GM21526 (cell line): ENCODE results near the gene NAA60.
"Not testable (repeated sequence)": the region's sequence is repeated elsewhere in the genome, so short reads cannot be mapped to it uniquely, and the experiment has no call there.

ENCODE experiments used
- ATAC-seq: cut with Tn5 transposase; IDR thresholded peaks from one replicate; pipeline ENCODE4 v1.9.1; 2021; ENCODE audit warnings: moderate library complexity; ENCODE audit not compliant: unreplicated experiment, low FRiP score

NAA60 gene

DNA sequence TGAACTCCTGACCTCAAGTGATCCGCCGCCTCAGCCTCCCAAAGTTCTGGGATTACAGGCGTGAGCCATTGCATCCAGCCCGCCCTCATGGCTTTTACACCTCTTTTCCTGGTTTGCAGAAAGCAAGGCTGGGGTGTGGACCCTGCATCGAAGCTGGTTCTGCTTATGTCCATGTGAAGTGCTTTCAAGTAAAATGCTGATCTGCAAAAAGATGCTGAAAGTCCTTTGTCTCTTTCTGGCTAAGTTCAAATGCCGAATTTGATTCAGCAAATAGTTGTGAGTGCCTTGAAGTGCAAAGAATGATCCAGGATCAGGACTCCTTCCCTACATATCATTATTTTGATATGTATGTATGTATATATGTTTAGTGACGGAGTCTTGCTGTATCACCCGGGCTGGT lies 17.1 kb downstream of the NAA60 start:
- ATAC-seq = no peak

GRCh38 chr16:3461151-3461550 lies 17.7 kb downstream of the NAA60 start:
- ATAC-seq = no peak

DNA sequence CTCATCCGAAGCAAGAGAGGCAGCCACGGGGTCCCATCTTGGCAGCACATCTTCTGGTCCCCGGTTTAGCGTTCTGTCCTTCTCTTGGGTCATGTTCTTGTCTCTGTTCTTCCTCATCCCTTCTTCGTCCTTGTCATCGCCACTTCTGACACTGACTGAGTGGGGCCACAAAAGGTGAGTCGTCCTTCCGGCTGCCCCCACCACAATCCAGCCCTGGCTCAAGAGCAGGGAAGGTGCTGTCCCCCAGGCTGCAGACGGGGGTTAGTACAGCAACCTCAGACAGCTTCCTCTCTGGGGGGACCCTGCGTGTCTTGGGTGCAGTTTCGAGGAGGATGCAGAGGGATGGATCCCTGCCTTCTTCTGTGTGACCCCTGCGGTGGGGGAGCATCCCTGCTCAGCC lies 21.8 kb downstream of the NAA60 start:
- ATAC-seq = no peak

DNA sequence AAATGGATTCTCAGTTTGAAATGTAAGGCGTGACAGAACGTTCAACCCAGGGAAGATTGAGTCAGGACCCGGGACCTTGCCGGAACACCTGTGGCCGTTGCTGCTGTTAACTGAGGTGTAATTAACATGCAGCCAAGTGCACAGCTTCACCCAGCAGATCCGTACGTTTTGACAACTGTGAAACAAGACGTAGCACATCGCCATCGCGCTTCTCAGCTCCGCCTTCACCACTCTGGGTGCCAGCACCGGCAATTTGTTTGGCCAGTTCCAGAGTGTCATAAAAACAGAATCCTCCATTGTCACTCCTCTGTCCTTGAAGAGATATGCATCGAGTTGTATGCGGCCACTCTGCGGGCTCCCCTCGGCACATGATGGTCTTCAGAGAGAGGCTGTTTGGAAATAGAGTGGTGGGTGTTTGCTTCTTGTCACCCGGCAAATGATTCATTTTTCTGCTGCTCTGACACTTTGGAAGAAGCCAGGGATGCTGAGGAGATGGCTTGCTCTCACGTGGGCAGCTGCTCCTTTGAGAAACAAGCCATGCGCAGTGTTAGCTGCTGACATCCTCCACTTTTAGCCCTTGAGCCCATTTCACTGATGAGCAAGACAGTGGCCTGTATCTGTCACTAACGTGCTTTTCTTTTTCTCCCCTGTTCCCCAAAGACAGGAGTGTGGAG lies 22.6 kb downstream of the NAA60 start:
- no peak for ATAC-seq

DNA sequence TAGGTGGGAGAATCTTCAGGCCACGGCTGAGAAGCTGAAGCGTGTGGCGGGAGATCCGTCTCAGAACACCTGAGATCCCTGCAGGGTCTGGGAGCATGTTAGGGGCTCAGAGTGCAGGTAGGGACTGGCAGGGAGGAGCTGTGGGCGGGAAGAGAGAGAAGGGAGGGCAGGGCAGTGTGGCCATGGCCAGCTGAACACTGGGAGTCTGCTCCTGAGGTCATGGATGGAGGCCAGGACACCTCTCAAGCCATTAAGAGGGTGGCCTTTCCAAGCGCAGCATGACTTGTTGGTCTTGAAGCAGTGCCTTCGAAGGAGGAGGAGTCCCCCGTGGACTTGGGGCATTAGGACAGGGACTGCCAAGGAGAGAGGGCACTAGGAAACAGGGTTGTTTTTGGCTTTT lies 23.7 kb downstream of the NAA60 start:
- ATAC-seq = no peak

- ATAC-seq = no peak
Observed at GRCh38 chr16:3467921-3468320, 24.4 kb downstream of the NAA60 start.

DNA sequence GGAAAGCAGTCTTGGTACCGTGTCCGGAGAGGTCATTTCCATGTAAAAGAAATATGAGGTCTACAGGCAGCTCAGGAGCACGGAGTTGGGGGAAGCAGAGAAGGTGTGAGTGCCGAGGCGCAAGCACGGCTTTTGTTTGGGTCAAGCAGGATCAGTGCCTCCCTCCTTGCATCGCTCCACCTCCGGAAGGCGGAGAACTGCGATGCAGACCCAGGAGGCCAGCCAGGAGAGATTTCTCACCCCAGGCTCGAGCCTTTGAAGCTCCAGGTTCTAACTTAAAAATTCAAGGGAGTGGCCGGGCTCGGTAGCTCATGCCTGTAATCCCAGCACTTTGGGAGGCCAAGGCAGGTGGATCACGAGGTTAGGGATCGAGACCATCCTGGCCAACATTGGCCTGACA lies 25.0 kb downstream of the NAA60 start:
- no peak for ATAC-seq

GRCh38 chr16:3469736-3470135 lies 26.3 kb downstream of the NAA60 start:
- no peak for ATAC-seq

- ATAC-seq = no peak
Observed at GRCh38 chr16:3470723-3471122, 27.2 kb downstream of the NAA60 start.

- no peak for ATAC-seq
Observed at GRCh38 chr16:3471518-3472176, 28.2 kb downstream of the NAA60 start.

DNA sequence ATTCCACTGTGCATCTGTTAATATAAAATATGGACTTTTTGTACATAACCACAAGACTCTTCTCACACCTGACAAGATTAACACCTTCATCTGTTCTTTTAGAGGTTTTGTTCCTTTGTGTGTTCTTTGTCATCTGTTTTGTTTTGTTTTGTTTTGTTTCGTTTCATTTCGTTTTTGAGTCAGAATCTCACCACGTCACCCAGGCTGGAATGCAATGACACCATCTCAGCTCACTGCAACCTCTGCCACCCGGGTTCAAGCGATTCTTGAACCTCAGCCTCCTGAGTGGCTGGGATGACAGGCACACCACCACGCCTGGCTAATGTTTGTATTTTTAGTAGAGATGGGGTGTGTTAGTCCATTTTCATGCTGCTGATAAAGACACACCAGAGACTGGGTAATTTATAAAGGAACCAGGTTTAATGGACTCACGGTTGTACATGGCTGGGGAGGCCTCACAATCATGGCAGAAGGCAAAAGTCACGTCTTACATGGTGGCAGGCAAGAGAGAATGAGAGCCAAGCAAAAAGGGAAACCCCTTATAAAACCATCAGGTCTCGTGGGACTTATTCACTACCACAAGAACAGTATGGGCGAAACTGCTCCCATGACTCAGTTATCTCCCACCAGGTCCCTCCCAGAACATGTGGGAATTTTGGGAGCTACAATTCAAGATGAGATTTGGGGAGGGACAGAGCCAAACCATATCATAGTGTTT lies 29.6 kb downstream of the NAA60 start:
- no peak for ATAC-seq

GRCh38 chr16:3473596-3473943 lies 30.1 kb downstream of the NAA60 start:
- ATAC-seq = not testable (repeated sequence)

DNA sequence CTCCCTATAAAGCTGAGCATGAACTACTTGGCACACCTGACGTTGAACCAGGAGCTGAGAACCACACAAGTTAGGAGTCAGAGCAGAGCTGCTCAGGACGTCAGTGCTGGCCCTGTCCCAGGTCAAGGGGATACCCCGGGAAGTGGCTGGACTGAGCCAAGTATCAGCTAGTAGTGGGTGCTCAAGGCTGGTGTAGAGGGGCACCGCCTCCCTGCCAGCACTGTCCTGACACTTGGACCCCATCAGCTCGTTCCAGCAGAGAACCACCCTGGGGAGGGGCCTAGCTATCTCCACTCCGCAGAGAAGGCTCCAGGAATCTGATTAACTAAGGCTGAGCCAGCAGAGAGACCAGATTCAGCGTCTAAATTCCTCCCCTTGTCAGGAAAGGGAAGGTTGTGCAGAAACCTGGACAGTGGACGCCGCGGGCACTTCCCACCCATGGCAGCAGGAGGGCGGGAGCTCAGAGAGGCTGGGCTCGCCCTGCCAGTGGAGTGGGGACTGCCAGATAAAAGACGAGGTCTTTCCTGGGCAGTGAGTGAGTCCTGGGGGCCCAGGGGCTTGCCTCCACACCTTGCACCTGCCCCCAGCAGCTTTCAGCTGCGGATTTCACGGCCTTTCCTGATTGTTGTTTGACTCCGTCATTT lies 30.8 kb downstream of the NAA60 start:
- no peak for ATAC-seq

GRCh38 chr16:3474870-3475269 lies 31.4 kb downstream of the NAA60 start:
- ATAC-seq = not testable (repeated sequence)

DNA sequence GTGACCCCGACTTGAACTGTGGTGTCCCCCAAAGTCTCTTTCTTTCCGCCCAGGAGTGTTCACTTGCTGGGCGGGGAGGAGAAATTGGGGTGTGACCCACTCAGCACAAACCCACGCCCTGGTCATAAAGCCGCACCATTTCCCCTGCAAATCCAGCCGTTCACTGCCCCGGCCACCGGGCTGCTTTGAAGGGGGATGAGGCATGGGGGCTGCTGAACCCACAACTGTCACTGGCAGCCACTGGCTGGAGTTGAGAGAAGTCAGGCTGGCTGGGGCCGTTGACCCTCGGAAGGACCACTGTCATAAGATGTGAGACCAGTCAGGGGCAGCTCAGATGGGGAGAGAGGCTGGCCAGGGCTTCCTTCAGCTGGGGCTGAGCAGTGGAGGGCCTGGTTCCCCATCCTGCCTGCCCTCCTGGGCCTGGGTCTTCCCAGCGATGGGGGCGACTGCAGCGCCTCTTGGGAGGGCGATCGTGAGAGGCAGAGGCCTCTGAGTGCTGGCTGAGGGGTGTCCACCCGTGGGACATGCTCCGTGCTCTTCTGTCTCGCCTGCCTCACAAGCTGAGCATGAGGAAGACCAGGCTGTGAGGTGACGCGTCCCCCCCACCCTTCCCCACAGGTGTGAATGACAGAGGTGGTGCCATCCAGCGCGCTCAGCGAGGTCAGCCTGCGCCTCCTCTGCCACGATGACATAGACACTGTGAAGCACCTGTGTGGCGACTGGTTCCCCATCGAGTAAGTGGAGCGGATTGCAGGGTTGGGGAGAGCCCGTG lies 32.3 kb downstream of the NAA60 start:
- no peak for ATAC-seq

- no peak for ATAC-seq
Observed at GRCh38 chr16:3476409-3476808, 32.9 kb downstream of the NAA60 start.

- ATAC-seq = no peak
Observed at GRCh38 chr16:3478242-3478925, 34.9 kb downstream of the NAA60 start.

DNA sequence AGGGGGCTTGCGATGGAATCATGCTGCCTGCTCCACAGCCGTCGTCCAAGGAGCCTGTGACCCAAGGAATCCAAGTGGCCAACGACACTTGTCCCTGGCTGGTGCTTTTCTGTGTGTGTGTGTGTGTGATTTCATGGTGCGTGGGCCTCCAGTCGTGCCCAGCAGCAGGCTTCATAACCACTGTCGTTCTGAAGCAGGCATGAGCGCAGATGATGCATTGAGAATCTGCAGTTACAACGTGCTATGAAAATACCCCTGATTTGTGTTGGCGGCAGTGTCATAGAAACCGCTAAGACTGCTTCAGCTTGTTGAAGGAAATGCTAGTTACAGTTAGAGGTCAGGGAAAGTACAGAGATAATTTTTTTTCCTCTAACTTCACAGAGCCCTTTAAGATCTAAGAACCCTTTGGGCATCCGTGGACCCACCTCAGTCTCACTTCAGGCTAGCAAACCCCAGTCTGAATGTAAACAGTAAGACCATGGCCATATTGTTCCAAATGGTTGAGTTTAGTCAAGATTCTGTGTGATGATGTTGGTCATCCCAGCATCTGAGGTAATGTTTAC lies 36.3 kb downstream of the NAA60 start:
- ATAC-seq = no peak

GRCh38 chr16:3480901-3481695 lies 37.6 kb downstream of the NAA60 start:
- no peak for ATAC-seq
